Transverse colon (tissue), 4 donors: Measurements from ENCODE around the gene ADPRHL1. TPM values are rescaled to one million over a fixed set of nuclear protein-coding genes. Genes with fewer than 3 reads are reported as not detected.

ENCODE experiments used
- DNase-seq: peaks from one replicate; pipeline ENCODE4 v3.0.0-alpha.2; 2019
- H3K27ac ChIP-seq, 4 donors: fragments of 200-600 bp; sonication (generic); 2 replicates each; pipeline ENCODE4 v1.5.1; 2016 to 2018; ENCODE audit warnings: inconsistent platforms in 4 of 4
- H3K27me3 ChIP-seq: fragments of 200-600 bp; sonication (generic); 2 replicates; pipeline ENCODE4 v1.5.1; 2017; ENCODE audit warnings: inconsistent platforms
- H3K36me3 ChIP-seq, 4 donors: fragments of 200-600 bp; sonication (generic); 2 replicates each; pipeline ENCODE4 v1.5.1; 2017 to 2019; ENCODE audit warnings: inconsistent platforms in 4 of 4
- H3K4me1 ChIP-seq, 4 donors: fragments of 200-600 bp; sonication (generic); 2 replicates each; pipeline ENCODE4 v1.5.1; 2017 to 2020; ENCODE audit warnings: inconsistent platforms in 4 of 4
- H3K4me3 ChIP-seq, 4 donors: fragments of 200-600 bp; sonication (generic); 1 replicate in 1 of 4; 2 replicates in 3 of 4; pipeline versions ENCODE4 v1.5.1 to v1.6.1; 2017 to 2019; ENCODE audit warnings: inconsistent platforms in 4 of 4
- H3K9me3 ChIP-seq, 2 donors: fragments of 200-600 bp; sonication (generic); 2 replicates each; pipeline ENCODE4 v1.5.1; 2017 to 2019; ENCODE audit warnings: inconsistent platforms in 2 of 2
- EP300 ChIP-seq: sonication (generic); formaldehyde crosslinking; IDR thresholded peaks from one replicate; pipeline ENCODE4 v1.6.1; 2017; ENCODE audit warnings: antibody characterized with exemption, low read depth
- POLR2A ChIP-seq: fragments of 450-650 bp; IDR thresholded peaks from one replicate; pipeline ENCODE4 v1.6.1; 2016; ENCODE audit warnings: antibody characterized with exemption, mild to moderate bottlenecking, moderate library complexity
- POLR2AphosphoS5 ChIP-seq, 3 donors: sonication (generic); formaldehyde crosslinking; IDR thresholded peaks; one replicate each; pipeline ENCODE4 v1.6.1; 2016; ENCODE audit warnings: antibody characterized with exemption in 3 of 3
- WGBS, 2 donors: methylation state at CpG; one replicate each; pipeline ENCODE4 v1.1.5; 2018; ENCODE audit warnings: low coverage in 1 of 2; 5-methylcytosine and 5-hydroxymethylcytosine counted together
- in situ Hi-C, 4 donors: fragments of 200-750 bp; cut with MboI; loops; one replicate each; pipeline versions ENCODE4 v1.15.0 to v1.15.1; 2017; ENCODE audit warnings: low sequenced_read_pairs in 3 of 4, low pct_ligation_motif_present in 1 of 4, low pct_unique_long_range_greater_than_20kb in 1 of 4
- intact Hi-C: fragments of 100-400 bp; cut with DNase I; formaldehyde crosslinking; loops from one replicate; pipeline ENCODE4 v1.15.1; 2023; ENCODE audit warnings: low total_unique reads
- total RNA-seq, 4 donors: library from RNA; depleted of rRNA; stranded (reverse); fragments of >200 nt; gene quantifications; one replicate each; pipeline ENCODE4 v1.1.0, GENCODE V29; 2016
- TF ChIP-seq, protein P1 (sequence below), 5 experiments: fragments of 200-600 bp in 3 of 5; fragments of 450-650 bp in 2 of 5; sonication (generic) in 3 of 5; IDR thresholded peaks; 1 replicate in 2 of 5; 2 replicates in 3 of 5; pipeline ENCODE4 v1.5.1; 2016 to 2017; ENCODE audit warnings: antibody characterized with exemption in 5 of 5, inconsistent platforms in 3 of 5, mild to moderate bottlenecking in 2 of 5, moderate library complexity in 1 of 5

Gene ADPRHL1
- total RNA-seq, 4 donors from 2014 or later: 4.1 to 10.2 (median 5.9) TPM

DNA sequence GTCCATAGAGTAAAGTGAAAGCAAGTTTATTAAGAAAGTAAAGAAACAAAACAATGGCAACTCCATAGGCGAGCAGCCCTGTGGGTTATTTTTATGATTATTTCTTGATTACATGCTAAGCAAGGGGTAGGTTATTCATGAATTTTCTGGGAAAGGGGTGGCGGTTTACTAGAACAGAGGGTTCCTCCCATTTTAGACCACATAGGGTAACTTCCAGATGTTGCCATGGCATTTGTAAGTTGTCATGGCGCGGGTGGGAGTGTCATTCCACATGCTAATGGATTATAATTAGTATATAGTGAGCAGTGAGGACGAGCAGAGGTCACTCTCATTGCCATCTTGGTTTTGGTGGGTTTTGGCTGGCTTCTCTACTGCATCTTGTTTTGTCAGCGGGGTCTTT, 45.6 kb upstream of the ADPRHL1 start:
- H3K4me1 ChIP-seq: peaks cover 3 to 17% (median 4%) of the 10 kb centered on the region in 4 donors
- no peak overlapping the region for H3K27ac ChIP-seq
- H3K9me3 ChIP-seq: no peaks in the 10 kb centered on the region
- no peaks in the 10 kb centered on the region for H3K27me3 ChIP-seq
- TF ChIP-seq POLR2A (no peak), POLR2AphosphoS5 (IDR thresholded peaks at IDR 0.05) (no peak), EP300 (no peak)
- TF ChIP-seq, protein P1, sequence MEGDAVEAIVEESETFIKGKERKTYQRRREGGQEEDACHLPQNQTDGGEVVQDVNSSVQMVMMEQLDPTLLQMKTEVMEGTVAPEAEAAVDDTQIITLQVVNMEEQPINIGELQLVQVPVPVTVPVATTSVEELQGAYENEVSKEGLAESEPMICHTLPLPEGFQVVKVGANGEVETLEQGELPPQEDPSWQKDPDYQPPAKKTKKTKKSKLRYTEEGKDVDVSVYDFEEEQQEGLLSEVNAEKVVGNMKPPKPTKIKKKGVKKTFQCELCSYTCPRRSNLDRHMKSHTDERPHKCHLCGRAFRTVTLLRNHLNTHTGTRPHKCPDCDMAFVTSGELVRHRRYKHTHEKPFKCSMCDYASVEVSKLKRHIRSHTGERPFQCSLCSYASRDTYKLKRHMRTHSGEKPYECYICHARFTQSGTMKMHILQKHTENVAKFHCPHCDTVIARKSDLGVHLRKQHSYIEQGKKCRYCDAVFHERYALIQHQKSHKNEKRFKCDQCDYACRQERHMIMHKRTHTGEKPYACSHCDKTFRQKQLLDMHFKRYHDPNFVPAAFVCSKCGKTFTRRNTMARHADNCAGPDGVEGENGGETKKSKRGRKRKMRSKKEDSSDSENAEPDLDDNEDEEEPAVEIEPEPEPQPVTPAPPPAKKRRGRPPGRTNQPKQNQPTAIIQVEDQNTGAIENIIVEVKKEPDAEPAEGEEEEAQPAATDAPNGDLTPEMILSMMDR (IDR thresholded peaks at IDR 0.05): no peak
- no peak overlapping the region for H3K4me3 ChIP-seq
- intact Hi-C loops (no loop called here), in situ Hi-C loops (no loop called here)
- DNase-seq: no peak
- 95 to 96% methylated on average over 4 to 6 of the region's 6 CpGs for WGBS, 2 donors
- peaks cover 0 to 55% (median 27%) of the 10 kb centered on the region in 4 donors for H3K36me3 ChIP-seq

DNA sequence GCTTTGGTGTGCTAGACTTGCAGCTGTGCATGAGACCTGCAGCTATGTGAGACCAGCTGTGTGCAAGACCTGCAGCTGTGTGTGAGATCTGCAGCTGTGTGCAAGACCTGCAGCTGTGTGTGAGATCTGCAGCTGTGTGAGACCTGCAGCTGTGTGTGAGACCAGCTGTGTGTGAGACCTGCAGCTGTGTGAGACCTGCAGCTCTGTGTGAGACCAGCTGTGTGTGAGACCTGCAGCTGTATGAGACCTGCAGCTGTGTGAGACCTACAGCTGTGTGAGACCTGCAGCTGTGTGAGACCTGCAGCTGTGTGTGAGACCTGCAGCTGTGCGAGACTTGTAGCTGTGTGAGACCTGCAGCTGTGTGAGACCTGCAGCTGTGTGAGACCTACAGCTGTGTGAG, 43.9 kb upstream of the ADPRHL1 start:
- Histone ChIP-seq H3K9me3 (no peaks in the 10 kb centered on the region), H3K4me3 (no peak overlapping the region), H3K27me3 (no peaks in the 10 kb centered on the region), H3K36me3 (peaks cover 0 to 52% (median 22%) of the 10 kb centered on the region in 4 donors), H3K27ac (no peak overlapping the region), H3K4me1 (peaks cover 7 to 34% (median 21%) of the 10 kb centered on the region in 4 donors)
- WGBS, 2 donors: 92% methylated on average over 1 of the region's 1 CpG; no CpG with 5 or more reads in 1 of the 2 donors
- no peak for DNase-seq
- TF ChIP-seq, protein P1 (IDR thresholded peaks at IDR 0.05): no peak
- TF ChIP-seq EP300 (no peak), POLR2AphosphoS5 (IDR thresholded peaks at IDR 0.05) (no peak), POLR2A (no peak)
- in situ Hi-C loops: no loop called here
- intact Hi-C loops: no loop called here

DNA sequence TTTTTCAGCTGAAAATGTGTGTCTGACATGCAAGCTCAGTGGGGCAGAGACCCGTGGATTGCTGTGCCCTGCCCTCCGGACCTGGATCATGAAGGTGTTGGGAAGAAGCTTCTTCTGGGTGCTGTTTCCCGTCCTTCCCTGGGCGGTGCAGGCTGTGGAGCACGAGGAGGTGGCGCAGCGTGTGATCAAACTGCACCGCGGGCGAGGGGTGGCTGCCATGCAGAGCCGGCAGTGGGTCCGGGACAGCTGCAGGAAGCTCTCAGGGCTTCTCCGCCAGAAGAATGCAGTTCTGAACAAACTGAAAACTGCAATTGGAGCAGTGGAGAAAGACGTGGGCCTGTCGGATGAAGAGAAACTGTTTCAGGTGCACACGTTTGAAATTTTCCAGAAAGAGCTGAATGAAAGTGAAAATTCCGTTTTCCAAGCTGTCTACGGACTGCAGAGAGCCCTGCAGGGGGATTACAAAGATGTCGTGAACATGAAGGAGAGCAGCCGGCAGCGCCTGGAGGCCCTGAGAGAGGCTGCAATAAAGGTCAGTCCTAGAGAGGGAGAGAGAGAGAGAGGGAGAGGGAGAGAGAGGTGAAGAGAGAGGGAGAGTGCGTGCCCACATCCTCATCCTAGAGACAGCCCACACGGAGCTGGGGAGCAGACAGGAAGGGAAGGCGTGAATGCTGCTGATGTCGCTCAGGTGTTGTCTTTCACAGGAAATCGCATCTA, 42.4 kb upstream of the ADPRHL1 start:
- 76 to 77% methylated on average over 12 to 26 of the region's 26 CpGs for WGBS, 2 donors

DNA sequence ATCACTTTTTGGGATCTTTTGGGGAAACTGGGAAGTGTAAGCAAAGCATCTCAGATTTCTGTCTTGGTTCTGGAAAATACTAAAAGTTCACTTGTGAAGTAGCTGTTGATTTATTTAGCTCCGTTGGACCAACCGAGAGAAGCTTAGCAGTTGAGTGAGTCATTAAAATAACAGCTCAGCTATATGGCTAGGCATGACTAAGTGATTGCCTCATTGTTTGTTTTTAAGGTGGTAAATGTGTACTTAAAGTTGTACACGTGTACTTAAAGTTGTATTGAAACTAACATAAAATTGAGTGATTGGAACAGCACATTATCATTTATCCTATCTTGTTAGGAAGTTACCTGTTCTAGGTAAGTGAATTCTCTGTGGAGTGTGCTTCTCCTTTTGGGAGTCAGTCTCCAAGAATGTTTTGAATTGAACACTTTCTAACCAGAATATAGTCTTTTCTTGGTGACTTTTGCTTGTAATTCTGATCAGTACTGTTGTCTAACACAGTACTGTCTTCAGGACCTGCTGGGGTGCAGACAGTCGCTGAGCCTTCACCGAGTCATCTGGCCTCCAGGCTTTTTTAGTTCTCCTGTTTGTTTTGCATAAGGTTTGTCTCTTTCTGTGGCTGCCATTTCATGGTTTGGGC, 40.1 kb upstream of the ADPRHL1 start:
- no peaks in the 10 kb centered on the region for H3K9me3 ChIP-seq
- peak overlapping the region in 1 of 4 donors; percentile 1 for H3K4me3 ChIP-seq
- peaks cover 11 to 59% (median 40%) of the 10 kb centered on the region in 4 donors for H3K4me1 ChIP-seq
- peak overlapping the region; percentile 51 to 96 (median 76) for H3K27ac ChIP-seq
- 15 to 25% methylated on average over 5 of the region's 5 CpGs for WGBS, 2 donors
- no peak for DNase-seq
- intact Hi-C loops (no loop called here), in situ Hi-C loops (no loop called here)
- peaks cover 0 to 17% (median 5%) of the 10 kb centered on the region in 4 donors for H3K36me3 ChIP-seq
- no peaks in the 10 kb centered on the region for H3K27me3 ChIP-seq
- TF ChIP-seq POLR2AphosphoS5 (IDR thresholded peaks at IDR 0.05) (peak; percentile 38 to 78 (median 74)), POLR2A (no peak)
- TF ChIP-seq, protein P1 (IDR thresholded peaks at IDR 0.05): no peak

More for the DNA sequence above, 42.4 kb upstream of the ADPRHL1 start:
- Histone ChIP-seq H3K4me1 (peaks cover 7 to 44% (median 29%) of the 10 kb centered on the region in 4 donors), H3K36me3 (peaks cover 0 to 39% (median 16%) of the 10 kb centered on the region in 4 donors), H3K27me3 (no peaks in the 10 kb centered on the region), H3K4me3 (no peak overlapping the region), H3K9me3 (no peaks in the 10 kb centered on the region), H3K27ac (peak overlapping the region in 1 of 4 donors; percentile 31)
- TF ChIP-seq, protein P1 (IDR thresholded peaks at IDR 0.05): no peak
- intact Hi-C loops: no loop called here
- no peak for DNase-seq
- in situ Hi-C loops: no loop called here
